Measurements from ENCODE around the gene GRID2IP.
"Not testable (repeated sequence)": the region's sequence is repeated elsewhere in the genome, so short reads cannot be mapped to it uniquely, and the experiment has no call there.

GRID2IP gene

DNA sequence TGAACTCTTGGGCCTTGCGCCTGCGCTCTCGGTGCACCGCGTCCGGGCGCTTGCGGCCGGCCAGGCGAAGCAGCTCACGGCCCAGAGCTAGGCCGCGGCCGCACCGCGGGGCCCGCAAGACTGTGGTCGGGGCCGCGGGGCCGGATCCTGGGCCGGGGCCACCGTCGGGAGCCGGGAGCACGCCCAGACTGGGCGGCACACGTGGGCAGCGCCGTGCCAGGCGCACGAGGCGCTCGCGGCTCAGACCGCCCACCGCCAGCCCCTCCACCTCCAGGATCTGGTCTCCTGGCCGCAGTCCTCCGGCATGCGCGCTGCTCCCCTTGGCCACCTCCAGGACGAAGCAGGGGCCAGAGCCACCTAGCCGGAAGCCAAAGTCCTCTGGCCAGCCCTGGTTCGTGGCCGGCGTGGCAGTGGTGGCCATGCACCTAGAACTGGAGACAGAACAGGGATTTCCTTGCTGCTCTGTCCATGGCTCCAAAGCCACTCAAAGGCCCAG lies at the start of gene GRID2IP:
GRID2IP (minus strand) TSS at position 446 of the 496 bp plus-strand sequence; CDS start at position 421, 25 bp downstream.
- DNase-seq (ENCODE audit: low spot score) = no peak

- no peak for DNase-seq (ENCODE audit: low spot score)
These were observed 48.8 kb upstream of the GRID2IP start for GRCh38 chr7:6600093-6600492.

GRCh38 chr7:6590645-6591110 lies 39.4 kb upstream of the GRID2IP start:
- peak; percentile 82 for DNase-seq (ENCODE audit: low spot score)

GRCh38 chr7:6589829-6590644 lies 38.8 kb upstream of the GRID2IP start, which contains the start of gene INTS15:
TSS of gene INTS15 (plus strand) at chr7:6590021. CDS start at chr7:6590284, 263 bp downstream.
- DNase-seq (ENCODE audit: low spot score) = peak; percentile 82

GRCh38 chr7:6589151-6589828 lies 38.0 kb upstream of the GRID2IP start:
- DNase-seq (ENCODE audit: low spot score) = no peak

DNA sequence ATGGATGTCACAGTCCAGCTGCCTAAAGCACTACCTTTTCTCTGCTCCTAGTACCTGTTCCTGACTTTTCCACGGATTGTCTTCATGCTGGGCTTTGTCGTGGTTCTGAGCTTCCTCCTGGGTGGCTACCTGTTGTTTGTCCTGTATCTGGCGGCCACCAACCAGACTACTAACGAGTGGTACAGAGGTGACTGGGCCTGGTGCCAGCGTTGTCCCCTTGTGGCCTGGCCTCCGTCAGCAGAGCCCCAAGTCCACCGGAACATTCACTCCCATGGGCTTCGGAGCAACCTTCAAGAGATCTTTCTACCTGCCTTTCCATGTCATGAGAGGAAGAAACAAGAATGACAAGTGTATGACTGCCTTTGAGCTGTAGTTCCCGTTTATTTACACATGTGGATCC lies 37.3 kb upstream of the GRID2IP start:
- no peak for DNase-seq (ENCODE audit: low spot score)

- DNase-seq (ENCODE audit: low spot score) = not testable (repeated sequence)
These were observed 34.6 kb upstream of the GRID2IP start for GRCh38 chr7:6585746-6586432.

DNA sequence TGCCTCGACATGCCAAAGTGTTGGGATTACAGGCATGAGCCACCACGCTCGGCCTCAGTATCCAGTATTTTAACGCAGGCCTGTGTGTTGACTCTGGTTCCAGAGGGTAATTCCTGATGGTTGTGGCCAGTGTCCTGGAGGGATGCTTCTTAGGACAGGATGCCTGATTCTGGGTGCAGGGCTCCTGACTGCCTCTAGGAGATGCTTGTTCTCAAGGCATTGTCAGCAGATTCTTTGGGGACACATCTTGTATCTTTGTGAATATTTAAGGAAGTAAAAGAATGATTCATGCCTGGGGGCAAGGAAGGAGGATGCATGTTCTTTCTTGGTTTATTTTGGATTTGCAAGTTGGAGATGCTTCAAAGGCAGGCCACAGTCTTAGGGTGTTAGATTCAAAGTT lies 28.2 kb upstream of the GRID2IP start:
- no peak for DNase-seq (ENCODE audit: low spot score)

DNA sequence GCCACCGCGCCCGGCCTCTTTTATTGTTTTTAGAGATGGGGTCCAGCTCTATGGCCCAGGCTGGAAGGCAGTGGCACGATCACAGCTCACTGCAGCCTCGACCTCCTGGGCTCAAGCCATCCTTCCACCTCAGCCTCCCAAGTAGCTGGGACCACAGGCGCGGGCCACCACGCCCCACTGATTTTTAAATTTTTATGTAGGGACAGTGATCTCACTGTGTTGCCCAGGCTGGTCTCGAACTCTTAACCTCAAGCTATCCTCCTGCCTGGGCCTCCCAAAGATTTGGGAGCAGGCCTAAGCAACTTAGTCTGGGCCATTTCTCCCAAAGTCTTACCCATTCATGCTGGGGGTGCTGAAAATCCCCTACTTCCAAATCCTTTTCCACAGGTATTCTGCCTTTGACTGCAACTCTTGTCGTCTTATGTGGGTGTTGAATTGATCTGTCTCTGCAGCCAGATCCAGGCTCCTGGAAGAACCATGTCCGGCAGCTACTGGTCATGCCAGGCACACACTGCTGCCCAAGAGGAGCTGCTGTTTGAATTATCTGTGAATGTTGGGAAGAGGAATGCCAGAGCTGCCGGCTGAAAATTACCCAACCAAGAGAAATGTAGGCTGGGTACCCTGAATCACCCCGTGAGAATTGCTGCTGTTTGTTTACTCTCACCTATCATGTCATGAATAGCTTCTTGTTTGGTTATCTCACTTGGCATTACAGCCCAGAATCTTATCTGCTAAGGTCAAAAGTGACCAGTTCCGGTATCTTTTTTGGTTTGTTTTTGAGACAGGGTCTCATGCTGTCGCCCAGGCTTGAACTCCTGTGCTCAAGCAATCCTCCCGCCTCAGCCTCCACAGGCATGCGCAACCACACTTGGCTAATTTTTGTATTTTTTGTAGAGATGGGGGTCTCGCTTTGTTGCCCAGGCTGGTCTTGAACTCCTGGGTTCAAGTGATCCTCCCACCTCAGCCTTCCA lies 27.1 kb upstream of the GRID2IP start:
- peak; percentile 81 for DNase-seq (ENCODE audit: low spot score)

DNA sequence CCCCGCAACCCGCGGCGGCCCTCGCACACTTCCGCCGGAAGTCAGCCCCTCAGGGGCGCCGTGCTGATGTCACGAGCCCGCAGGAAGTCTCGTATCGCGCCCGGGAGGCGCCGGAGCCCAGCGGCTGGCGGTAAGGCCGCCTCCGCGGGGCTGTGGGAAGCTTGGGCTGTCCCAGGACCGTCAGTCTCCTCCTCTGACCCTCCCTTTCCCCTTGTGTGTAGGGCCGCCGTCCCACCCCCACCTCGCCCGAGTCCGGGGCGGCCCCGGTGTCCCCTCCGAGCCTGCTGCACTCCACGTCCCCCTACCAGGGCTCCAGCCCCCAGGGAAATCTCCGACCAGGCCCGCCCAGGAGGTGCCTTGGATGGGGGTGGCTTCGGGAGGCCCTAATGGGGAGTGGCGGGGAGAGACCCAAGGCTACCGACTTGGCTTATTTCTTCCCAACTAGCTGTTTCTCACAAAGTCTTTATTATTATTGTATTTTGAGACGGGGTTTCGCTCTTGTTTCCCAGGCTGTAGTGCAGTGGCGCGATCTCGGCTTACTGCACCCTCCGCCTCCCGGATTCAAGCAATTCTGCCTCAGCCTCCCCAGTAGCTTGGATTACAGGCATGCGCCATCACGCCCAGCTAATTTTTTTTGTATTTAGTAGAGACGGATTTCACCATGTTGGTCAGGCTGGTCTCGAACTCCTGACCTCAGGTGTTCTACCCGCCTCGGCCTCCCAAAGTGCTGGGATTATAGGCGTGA lies 26.3 kb upstream of the GRID2IP start, which contains the start of gene ZDHHC4:
ZDHHC4 (plus strand) TSS at position 86 of the 745 bp plus-strand sequence. CDS start 3,108 bp downstream, outside the sequence.
- peak; percentile 95 for DNase-seq (ENCODE audit: low spot score)

DNA sequence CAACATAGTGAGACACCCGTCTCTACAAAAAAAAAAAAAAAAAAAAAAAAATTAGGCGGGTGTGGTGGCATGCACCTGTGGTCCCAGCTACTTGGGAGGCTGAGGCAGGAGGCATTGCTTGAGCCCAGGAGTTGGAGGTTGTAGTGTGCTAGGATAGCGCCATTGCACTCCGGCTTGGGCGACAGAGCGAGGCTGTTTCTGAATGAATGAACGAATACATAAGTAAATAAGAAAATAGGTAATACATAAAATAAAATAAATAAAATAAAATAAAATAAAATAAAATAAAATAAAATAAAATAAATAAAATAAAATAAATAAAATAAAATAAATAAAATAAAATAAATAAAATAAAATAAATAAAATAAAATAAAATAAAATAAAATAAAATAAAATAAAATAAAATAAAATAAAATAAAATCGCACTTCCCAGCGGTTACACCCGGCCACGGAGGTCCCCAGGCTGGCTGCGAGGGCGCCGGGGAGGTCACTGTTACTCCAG lies 25.7 kb upstream of the GRID2IP start:
- DNase-seq (ENCODE audit: low spot score) = not testable (repeated sequence)

- DNase-seq (ENCODE audit: low spot score) = no peak
These were observed 25.0 kb upstream of the GRID2IP start for GRCh38 chr7:6576024-6576866.

GRCh38 chr7:6575281-6576023 lies 24.2 kb upstream of the GRID2IP start:
- no peak for DNase-seq (ENCODE audit: low spot score)

- DNase-seq (ENCODE audit: low spot score) = no peak
These were observed 20.0 kb upstream of the GRID2IP start for GRCh38 chr7:6571160-6571779.

GRCh38 chr7:6567886-6568285 lies 16.6 kb upstream of the GRID2IP start:
- DNase-seq (ENCODE audit: low spot score) = no peak

GRCh38 chr7:6565655-6566054 lies 14.4 kb upstream of the GRID2IP start:
- DNase-seq (ENCODE audit: low spot score) = no peak

DNA sequence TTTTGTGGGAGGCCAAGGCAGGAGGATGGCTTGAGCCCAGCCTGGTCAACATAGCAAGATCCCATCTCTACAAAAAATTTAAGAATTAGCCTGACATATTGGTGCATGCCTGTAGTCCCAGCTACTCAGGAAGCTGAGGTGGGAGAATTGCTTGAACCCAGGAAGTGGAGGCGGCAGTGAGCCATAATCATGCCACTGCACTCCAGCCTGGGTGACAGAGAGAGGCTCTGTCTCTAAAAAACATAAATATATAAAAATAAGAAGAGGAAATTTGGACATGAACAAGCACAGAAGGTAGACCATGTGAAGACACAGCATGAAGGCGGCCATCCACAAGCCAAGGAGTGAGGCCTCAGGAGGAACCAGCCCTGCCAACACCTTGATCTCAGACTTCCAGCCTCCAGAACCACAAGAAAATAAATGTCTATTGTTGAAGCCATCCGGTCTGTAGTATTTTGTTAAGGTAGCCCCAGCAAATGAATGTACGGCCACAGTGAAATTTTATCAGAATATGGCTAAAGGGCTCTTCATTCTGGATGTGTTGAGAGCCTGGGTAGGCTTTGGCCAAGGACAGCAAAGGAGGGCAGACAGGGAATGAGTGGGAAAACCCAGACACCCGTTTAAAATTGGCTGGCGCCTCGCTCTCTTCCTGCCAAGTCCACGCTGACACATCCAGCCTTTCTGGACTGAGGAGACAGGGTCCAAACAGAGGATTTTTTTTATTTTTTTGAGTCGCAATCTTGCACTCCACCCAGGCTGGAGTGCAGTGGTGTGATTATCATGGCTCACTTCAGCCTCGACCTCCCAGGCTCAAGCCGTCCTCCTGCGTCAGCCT lies 12.9 kb upstream of the GRID2IP start:
- DNase-seq (ENCODE audit: low spot score) = no peak

All from HuH-7.5 (cell line).